GM19193 (cell line): Measurements from ENCODE around the gene SRP14.

Experiments
- POLR2A ChIP-seq: IDR thresholded peaks from 4 replicates; pipeline ENCODE4 v1.6.1; 2011; ENCODE audit not compliant: insufficient read depth, insufficient read length; ENCODE audit errors: extremely low read depth

SRP14 gene

GRCh38 chr15:40058476-40059140 is 19.6 kb upstream of the SRP14 start:
- no peak for TF ChIP-seq POLR2A

DNA sequence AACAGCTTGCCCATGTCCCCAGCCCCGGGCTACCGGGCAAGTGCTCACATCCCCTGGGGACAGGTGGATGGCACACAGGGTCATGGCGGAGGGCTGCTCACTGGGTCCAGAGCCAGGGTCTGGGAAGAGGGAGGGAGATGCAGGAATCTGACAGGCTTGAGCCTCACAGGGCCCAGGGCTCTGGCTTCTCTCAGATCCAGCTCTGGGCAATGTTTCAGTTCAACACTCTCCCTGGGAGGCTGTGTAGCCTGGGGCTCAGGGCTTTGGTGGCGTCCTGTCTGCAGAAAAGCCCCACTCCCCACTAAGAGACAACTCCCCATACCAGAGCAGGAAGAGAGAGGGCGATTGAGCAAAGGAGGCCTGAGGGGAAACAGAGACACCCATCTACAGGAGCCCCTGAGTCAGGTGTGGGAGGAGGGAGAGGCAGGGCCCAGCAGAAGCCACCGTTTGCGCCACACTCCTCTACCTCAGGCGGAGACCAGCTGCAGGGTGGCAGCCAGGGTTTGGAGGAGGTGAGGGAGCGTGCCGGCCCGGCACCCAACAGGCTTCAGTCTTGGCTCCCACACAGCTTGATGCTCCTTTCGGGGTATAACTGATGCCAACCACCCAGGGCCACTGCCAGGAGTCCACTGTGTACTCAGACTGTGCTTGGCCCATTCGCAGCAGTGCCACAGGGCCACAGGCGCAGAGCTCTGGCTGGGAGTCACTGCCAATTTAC is 16.8 kb upstream of the SRP14 start:
- TF ChIP-seq POLR2A: no peak

DNA sequence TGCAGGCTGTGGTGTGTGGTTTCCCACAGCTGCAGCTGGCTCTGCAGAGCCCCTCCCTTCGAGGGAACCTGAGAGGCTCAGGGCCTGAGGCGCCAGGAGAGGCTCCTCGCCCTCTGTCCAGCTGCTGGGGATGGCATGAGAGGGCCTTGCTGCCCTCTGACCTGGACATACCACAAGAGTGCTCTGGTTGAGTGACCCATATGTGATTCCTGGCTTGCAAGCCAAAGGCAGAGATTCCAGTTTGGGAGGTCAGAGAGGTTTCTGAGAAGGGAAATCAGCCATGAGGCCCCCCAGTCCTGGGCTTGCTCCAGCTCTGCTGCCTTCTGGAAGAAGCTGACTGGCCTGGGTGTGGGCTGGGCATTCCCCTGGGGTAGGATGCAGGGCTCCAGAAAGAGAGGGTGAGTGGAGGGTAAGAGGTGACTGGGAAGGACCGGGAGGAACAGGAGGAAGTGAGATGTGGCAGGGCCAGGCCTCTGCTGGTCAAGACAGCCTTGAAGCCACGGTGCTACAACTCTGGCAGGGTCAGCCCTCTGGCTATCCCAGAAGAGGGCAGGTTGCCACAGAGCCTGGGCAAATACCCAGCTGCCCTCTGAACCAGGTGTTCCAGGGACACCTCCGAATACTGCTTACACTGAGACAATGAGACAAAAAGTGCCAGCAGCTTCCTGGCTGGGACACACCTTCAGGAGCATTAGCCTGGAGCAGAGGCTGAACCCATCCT is 16.0 kb upstream of the SRP14 start:
- TF ChIP-seq POLR2A: no peak

GRCh38 chr15:40054605-40054854 is 15.5 kb upstream of the SRP14 start:
- TF ChIP-seq POLR2A: no peak

GRCh38 chr15:40053831-40054604 is 15.0 kb upstream of the SRP14 start:
- no peak for TF ChIP-seq POLR2A

GRCh38 chr15:40053079-40053830 is 14.3 kb upstream of the SRP14 start:
- no peak for TF ChIP-seq POLR2A

GRCh38 chr15:40052604-40053003 is 13.6 kb upstream of the SRP14 start:
- TF ChIP-seq POLR2A: no peak

DNA sequence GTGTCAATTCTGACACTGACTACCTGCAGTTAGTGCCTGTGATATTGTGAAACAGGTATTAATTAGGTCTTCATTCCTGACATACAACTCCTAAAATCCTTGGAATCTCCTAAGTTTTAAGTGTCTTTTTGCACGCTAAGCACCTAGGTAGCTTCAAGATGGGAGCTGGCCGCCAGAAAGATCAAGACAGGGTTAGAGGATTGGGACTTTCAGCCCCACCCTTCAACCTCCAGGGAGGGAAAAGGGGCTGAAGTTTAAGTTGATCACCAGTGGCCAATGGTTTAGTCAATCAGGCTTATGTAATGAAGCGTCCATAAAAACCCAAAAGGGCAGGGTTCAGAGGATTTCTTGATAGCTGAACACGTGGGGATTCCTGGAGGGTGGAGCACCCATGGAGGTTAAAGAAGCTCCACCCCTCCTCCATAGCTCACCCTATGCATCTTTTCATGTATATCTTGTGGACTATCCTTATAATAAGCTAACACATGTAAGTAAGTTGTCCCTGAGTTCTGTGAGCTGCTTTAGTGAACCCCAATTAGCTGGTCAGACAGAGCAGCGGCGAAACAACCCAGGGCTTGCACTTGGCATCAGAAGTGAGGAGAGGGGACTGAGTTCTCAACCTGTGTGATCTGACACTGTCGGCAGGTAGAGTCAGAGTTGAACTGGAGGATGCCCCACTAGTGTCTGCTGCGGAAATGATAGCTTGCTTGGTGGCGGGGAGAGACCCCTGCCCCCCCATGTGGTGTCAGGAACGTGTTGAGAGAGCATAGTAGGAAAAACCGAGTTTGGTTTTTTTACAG is 12.8 kb upstream of the SRP14 start:
- TF ChIP-seq POLR2A: no peak

DNA sequence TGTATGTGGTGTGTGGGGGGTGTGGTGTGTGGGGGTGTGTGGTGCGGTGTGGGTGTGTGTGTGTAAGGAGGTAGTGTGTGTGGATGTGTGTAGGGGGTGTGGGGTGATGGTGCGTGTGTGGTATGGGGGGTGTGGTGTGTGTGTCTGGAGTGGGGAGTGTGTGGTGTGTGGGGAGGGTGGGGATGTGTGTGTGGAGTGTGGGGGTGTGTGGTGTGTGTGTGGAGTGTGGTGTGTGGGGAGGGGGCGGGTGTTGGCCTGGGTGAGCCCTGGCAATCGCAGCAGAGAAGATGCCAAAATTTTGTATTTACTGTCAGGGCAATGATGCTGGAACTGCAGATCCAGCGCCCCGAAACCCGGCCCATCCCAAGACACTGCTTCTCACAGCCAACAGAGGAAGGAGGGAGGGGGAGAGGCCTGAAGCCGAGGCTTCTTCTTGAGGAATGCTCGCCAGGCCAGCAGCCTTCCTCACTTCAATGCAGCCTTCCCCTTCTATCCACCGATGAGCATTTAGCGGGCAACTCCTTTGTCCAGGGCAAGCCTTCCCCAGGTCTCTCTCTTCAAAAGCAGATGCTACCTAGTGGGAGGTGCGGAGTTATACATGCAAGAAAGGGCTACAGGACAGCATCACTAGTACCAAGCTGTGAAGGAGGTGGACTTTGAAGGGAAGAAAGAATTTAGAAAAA is 11.9 kb upstream of the SRP14 start:
- no peak for TF ChIP-seq POLR2A

- no peak for TF ChIP-seq POLR2A
Measured at GRCh38 chr15:40048926-40049475, 10.0 kb upstream of the SRP14 start.

GRCh38 chr15:40048211-40048792 is 9.3 kb upstream of the SRP14 start:
- TF ChIP-seq POLR2A: no peak

DNA sequence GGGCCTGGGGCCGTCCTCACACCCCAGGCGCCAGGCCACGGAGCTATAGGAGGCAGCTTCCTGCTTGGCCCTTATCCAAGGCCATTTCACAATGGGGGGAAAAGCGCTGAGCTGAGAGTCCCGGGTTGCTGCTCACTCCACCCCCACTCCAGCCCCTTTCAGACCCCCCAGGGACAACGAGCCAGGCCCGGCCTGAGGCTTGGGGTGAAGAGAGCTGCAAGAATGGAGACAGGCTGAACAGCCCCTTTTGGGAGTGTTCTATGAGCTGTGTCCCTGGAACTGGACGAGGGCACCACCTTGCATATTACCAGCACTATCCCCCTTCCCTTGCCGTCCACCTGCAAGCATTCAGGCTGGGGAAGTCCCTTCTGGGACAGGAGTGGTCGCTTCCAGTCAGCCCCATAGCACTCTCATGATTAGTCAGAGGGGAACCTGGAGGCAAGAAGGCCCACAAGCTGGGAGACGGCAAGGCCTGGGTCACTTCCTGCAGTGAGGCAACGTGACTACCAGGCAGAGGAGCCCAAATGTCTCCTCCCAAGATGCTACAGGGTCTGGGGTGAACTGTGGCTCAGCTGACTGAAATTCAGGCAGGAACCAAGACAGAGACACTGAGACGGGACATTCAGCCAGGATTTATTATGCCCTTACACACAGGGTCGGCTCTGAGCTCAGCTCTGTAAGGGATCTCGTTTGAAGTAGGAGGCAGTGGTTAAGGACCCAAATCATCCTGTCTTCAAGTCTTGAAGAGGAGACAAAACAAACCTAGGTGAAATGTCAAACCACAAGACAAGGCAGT is 8.6 kb upstream of the SRP14 start:
- no peak for TF ChIP-seq POLR2A
